IMR-90 (cell line): ENCODE results near the gene AGPAT3. TPM values are rescaled to one million over a fixed set of nuclear protein-coding genes. Genes with fewer than 3 reads are reported as not detected.

Source experiments
- ATAC-seq: fragments of 200-7000 bp; cut with Tn5 transposase; 2 replicates; pipeline ENCODE4 v1.9.1; 2020; ENCODE audit warnings: low read depth, mild to moderate bottlenecking, moderate library complexity
- BruUV-seq: library from RNA; stranded (reverse); fragments of 400-500 nt; replicated peaks from 2 replicates; lab custom pipeline; 2021; lab: Mats Ljungman, UMichigan
- CTCF ChIA-PET: fragments of 300-600 bp; formaldehyde crosslinking; extraction: SDS; loops from one replicate; lab custom pipeline; 2021; ENCODE audit warnings: antibody characterized with exemption; lab: Yijun Ruan, JAX
- POLR2A ChIA-PET: fragments of 300-600 bp; sonication (Branson Sonifier 250); formaldehyde crosslinking; loops from one replicate; lab custom pipeline; 2022; ENCODE audit warnings: antibody characterized with exemption; ENCODE audit not compliant: unreplicated experiment; lab: Charles Lee
- DNase-seq: peaks from one replicate; pipeline ENCODE4 v3.0.0; 2013
- H2AFZ ChIP-seq: replicated peaks from 2 replicates; pipeline ENCODE3; 2013; ENCODE audit warnings: low read length, mild to moderate bottlenecking; ENCODE audit not compliant: poor library complexity
- H2AK5ac ChIP-seq: 2 replicates; pipeline ENCODE4 v1.6.1; 2013; ENCODE audit warnings: low read depth, low read length, inconsistent platforms
- H2AK9ac ChIP-seq: replicated peaks from 2 replicates; pipeline ENCODE3; 2013; ENCODE audit warnings: mild to moderate bottlenecking, low read depth, low read length, moderate library complexity; ENCODE audit not compliant: poor library complexity
- H2BK120ac ChIP-seq: 2 replicates; pipeline ENCODE4 v1.6.1; 2013; ENCODE audit warnings: low read depth, low read length, inconsistent platforms
- H2BK15ac ChIP-seq: 3 replicates; pipeline ENCODE4 v1.6.1; 2013; ENCODE audit warnings: low read depth, low read length, inconsistent platforms
- H2BK20ac ChIP-seq: 2 replicates; pipeline ENCODE4 v1.6.1; 2013; ENCODE audit warnings: low read depth, mild to moderate bottlenecking, inconsistent platforms, low read length, moderate library complexity
- H2BK5ac ChIP-seq: 2 replicates; pipeline ENCODE4 v1.6.1; 2013; ENCODE audit warnings: mild to moderate bottlenecking, low read depth, low read length, inconsistent platforms; ENCODE audit not compliant: poor library complexity, severe bottlenecking
- H3K14ac ChIP-seq: replicated peaks from 2 replicates; pipeline ENCODE4 v1.6.1; 2013; ENCODE audit warnings: low read depth, low read length, inconsistent platforms
- H3K18ac ChIP-seq: 2 replicates; pipeline ENCODE4 v1.6.1; 2013; ENCODE audit warnings: low read depth, low read length, control low read depth
- H3K23ac ChIP-seq: 2 replicates; pipeline ENCODE4 v1.6.1; 2013; ENCODE audit warnings: low read depth, low read length, inconsistent platforms
- H3K27ac ChIP-seq: 2 replicates; pipeline ENCODE4 v1.5.1; 2013; ENCODE audit warnings: mild to moderate bottlenecking, control low read depth, low read length; ENCODE audit not compliant: insufficient read depth
- H3K27me3 ChIP-seq: 2 replicates; pipeline ENCODE4 v1.6.1; 2013; ENCODE audit warnings: low read length; ENCODE audit not compliant: control insufficient read depth, insufficient read depth
- H3K36me3 ChIP-seq: 2 replicates; pipeline ENCODE4 v1.6.1; 2013; ENCODE audit warnings: low read length, mixed read lengths; ENCODE audit not compliant: control insufficient read depth, insufficient read depth
- H3K4ac ChIP-seq: 2 replicates; pipeline ENCODE4 v1.6.1; 2013; ENCODE audit warnings: low read depth, low read length, inconsistent platforms
- H3K4me1 ChIP-seq: 2 replicates; pipeline ENCODE4 v1.6.1; 2013; ENCODE audit warnings: low read length, mixed read lengths; ENCODE audit not compliant: control insufficient read depth, insufficient read depth
- H3K4me2 ChIP-seq: 2 replicates; pipeline ENCODE4 v1.6.1; 2013; ENCODE audit warnings: low read depth, mild to moderate bottlenecking, control low read depth, low read length, moderate library complexity
- H3K4me3 ChIP-seq: 2 replicates; pipeline ENCODE4 v1.5.1; 2013; ENCODE audit warnings: low read depth, mild to moderate bottlenecking, control low read depth, low read length, moderate library complexity; ENCODE audit not compliant: insufficient read depth
- H3K56ac ChIP-seq: 2 replicates; pipeline ENCODE4 v1.6.1; 2013; ENCODE audit warnings: low read length, inconsistent platforms; ENCODE audit not compliant: insufficient read depth; ENCODE audit errors: extremely low read depth
- H3K79me1 ChIP-seq, 2 experiments: 2 replicates each; pipeline ENCODE4 v1.6.1; 2013; ENCODE audit warnings: low read length in 2 of 2, inconsistent platforms in 1 of 2, low read depth in 1 of 2
- H3K9ac ChIP-seq: 2 replicates; pipeline ENCODE4 v1.6.1; 2013; ENCODE audit warnings: low read depth, low read length, control low read depth
- H3K9me1 ChIP-seq: 2 replicates; pipeline ENCODE4 v1.6.1; 2013; ENCODE audit warnings: low read length, inconsistent platforms; ENCODE audit not compliant: insufficient read depth
- H3K9me3 ChIP-seq: 2 replicates; pipeline ENCODE4 v1.6.1; 2013; ENCODE audit warnings: low read length; ENCODE audit not compliant: control insufficient read depth, insufficient read depth
- H4K20me1 ChIP-seq: 2 replicates; pipeline ENCODE4 v1.6.1; 2013; ENCODE audit warnings: low read length, inconsistent platforms; ENCODE audit not compliant: insufficient read depth
- H4K5ac ChIP-seq: 2 replicates; pipeline ENCODE4 v1.6.1; 2013; ENCODE audit warnings: mild to moderate bottlenecking, low read depth, low read length, control low read depth
- H4K8ac ChIP-seq, 2 experiments: 2 replicates each; pipeline ENCODE4 v1.6.1; 2013; ENCODE audit warnings: low read depth in 2 of 2, low read length in 2 of 2, control low read depth in 1 of 2, inconsistent platforms in 1 of 2
- H4K91ac ChIP-seq: 2 replicates; pipeline ENCODE4 v1.6.1; 2013; ENCODE audit warnings: low read depth, low read length, inconsistent platforms; ENCODE audit not compliant: insufficient read depth
- BHLHE40 ChIP-seq: fragments of 150-350 bp; IDR thresholded peaks from 2 replicates; pipeline ENCODE4 v1.6.1; 2016; ENCODE audit warnings: mild to moderate bottlenecking, low read depth, low read length
- CHD1 ChIP-seq: IDR thresholded peaks from 2 replicates; pipeline ENCODE4 v1.6.1; 2012; ENCODE audit warnings: low read depth, low read length, improper control_type of control experiment
- MAFK ChIP-seq: IDR thresholded peaks from 2 replicates; pipeline ENCODE4 v1.6.1; 2012; ENCODE audit warnings: low read depth, low read length, improper control_type of control experiment
- MXI1 ChIP-seq: IDR thresholded peaks from 2 replicates; pipeline ENCODE4 v1.6.1; 2012; ENCODE audit warnings: low read depth, mild to moderate bottlenecking, low read length, moderate library complexity, borderline replicate concordance
- NFE2L2 ChIP-seq: fragments of 150-350 bp; IDR thresholded peaks from 2 replicates; pipeline ENCODE4 v1.6.1; 2016; ENCODE audit warnings: low read depth, mild to moderate bottlenecking, low read length
- POLR2A ChIP-seq: IDR thresholded peaks from 2 replicates; pipeline ENCODE4 v1.6.1; 2012; ENCODE audit warnings: mild to moderate bottlenecking, low read depth, low read length
- RCOR1 ChIP-seq: IDR thresholded peaks from 2 replicates; pipeline ENCODE4 v1.6.1; 2012; ENCODE audit warnings: mild to moderate bottlenecking, low read length, improper control_type of control experiment; ENCODE audit not compliant: insufficient replicate concordance
- RFX5 ChIP-seq: IDR thresholded peaks from 2 replicates; pipeline ENCODE4 v1.8.0; 2012; ENCODE audit warnings: low read depth, mild to moderate bottlenecking, low read length, moderate library complexity
- SMC3 ChIP-seq: fragments of 150-350 bp; IDR thresholded peaks from 2 replicates; pipeline ENCODE4 v1.6.1; 2016; ENCODE audit warnings: low read depth, mild to moderate bottlenecking, antibody characterized with exemption, low read length, moderate library complexity
- WGBS, 2 experiments: methylation state at CpG; one replicate each; pipeline versions ENCODE4 v1.1.5 to v1.1.7; 2013; ENCODE audit warnings: missing lambda C conversion rate in 2 of 2; ENCODE audit not compliant: insufficient read length in 1 of 2; ENCODE audit errors: extremely low coverage in 2 of 2; 5-methylcytosine and 5-hydroxymethylcytosine counted together
- dilution Hi-C: fragments of 300-500 bp; cut with HindIII; formaldehyde crosslinking; loops from one replicate; pipeline ENCODE4 v1.14.3; 2018; ENCODE audit warnings: low sequenced_read_pairs; ENCODE audit not compliant: unreplicated experiment
- in situ Hi-C: fragments of 300-500 bp; cut with MboI; formaldehyde crosslinking; loops from 3 replicates; pipeline ENCODE4 v1.14.3; 2019; ENCODE audit warnings: low sequenced_read_pairs, inconsistent platforms, mixed read lengths
- intact Hi-C: fragments of 100-400 bp; cut with micrococcal nuclease; formaldehyde crosslinking; loops from 2 replicates; pipeline ENCODE4 v1.10.0; 2022
- polyA plus RNA-seq, 3 experiments: library from polyadenylated mRNA; depleted of rRNA; stranded (reverse); fragments of >200 nt; gene quantifications; 2 replicates each; pipeline ENCODE4 v1.2.3, GENCODE V29; 2012; ENCODE audit warnings: low replicate concordance in 1 of 3
- total RNA-seq: library from RNA; depleted of rRNA; stranded (reverse); fragments of >200 nt; gene quantifications from 2 replicates; pipeline ENCODE4 v1.2.3, GENCODE V29; 2012
- TF ChIP-seq, protein P1 (sequence below): fragments of 150-350 bp; IDR thresholded peaks from 2 replicates; pipeline ENCODE4 v1.6.1; 2017; ENCODE audit warnings: mild to moderate bottlenecking, antibody characterized with exemption, low read length, low read depth

The AGPAT3 gene
- total and polyA plus RNA-seq, 2 of the 4 experiments (the other 2 are of a cell fraction): 27.1 to 38.7 TPM

DNA sequence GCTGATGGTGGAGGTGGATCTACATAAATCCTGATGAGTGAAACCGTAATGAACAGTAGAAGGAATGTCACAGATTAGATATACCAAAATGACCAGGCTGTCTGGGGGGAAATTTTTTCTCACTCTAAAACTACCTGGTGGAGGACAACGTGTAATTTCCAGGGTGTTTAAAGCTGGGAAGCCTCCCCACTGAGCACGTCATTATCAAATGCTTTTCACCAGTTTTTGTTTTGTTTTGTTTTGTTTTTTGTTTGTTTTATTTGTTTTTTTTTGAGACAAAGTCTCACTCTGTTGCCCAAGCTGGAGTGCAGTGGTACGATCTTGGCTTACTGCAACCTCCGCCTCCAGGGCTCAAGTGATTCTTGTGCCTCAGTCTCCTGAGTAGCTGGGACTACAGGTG is 11.6 kb downstream of the AGPAT3 start:
- Histone ChIP-seq H3K9me3 (no peaks in the 10 kb centered on the region), H2BK20ac (no peak overlapping the region), H2AK5ac (no peak overlapping the region), H2AFZ (no peak overlapping the region), H3K9ac (no peak overlapping the region), H4K91ac (no peak overlapping the region), H3K18ac (no peak overlapping the region), H3K9me1 (peaks cover 18% of the 10 kb centered on the region), H3K14ac (no peak overlapping the region), H3K4me3 (no peak overlapping the region), H3K56ac (no peak overlapping the region), H3K4me1 (0 out of 2 replicates have a peak, but pooled peaks cover 3% of the 10 kb centered on the region), H2BK5ac (no peak overlapping the region), H3K27ac (no peak overlapping the region), H3K36me3 (peaks cover 4% of the 10 kb centered on the region), H3K4me2 (no peak overlapping the region), H3K27me3 (no peaks in the 10 kb centered on the region), H3K23ac (no peak overlapping the region), H3K79me1 (peaks cover 33 to 74% of the 10 kb centered on the region in 2 experiments; a peak in 3 of 4 replicates), H4K20me1 (peaks cover 55% of the 10 kb centered on the region), H3K4ac (no peak overlapping the region), H4K8ac (no peak overlapping the region), H2BK15ac (no peak overlapping the region), H2AK9ac (no peak overlapping the region), H2BK120ac (no peak overlapping the region), H4K5ac (no peak overlapping the region)
- no CpG with 5 or more reads among the region's 5 CpGs for WGBS, 2 experiments
- DNase-seq: no peak
- no peak for TF ChIP-seq BHLHE40
- TF ChIP-seq SMC3: no peak
- no peak for TF ChIP-seq MXI1
- TF ChIP-seq MAFK: no peak
- TF ChIP-seq, protein P1, sequence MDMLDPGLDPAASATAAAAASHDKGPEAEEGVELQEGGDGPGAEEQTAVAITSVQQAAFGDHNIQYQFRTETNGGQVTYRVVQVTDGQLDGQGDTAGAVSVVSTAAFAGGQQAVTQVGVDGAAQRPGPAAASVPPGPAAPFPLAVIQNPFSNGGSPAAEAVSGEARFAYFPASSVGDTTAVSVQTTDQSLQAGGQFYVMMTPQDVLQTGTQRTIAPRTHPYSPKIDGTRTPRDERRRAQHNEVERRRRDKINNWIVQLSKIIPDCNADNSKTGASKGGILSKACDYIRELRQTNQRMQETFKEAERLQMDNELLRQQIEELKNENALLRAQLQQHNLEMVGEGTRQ: no peak
- no peak for TF ChIP-seq CHD1
- no peak for TF ChIP-seq POLR2A
- TF ChIP-seq RFX5: no peak
- TF ChIP-seq NFE2L2: no peak
- TF ChIP-seq RCOR1: no peak
- intact Hi-C loops (no loop called here), dilution Hi-C loops (no loop called here), in situ Hi-C loops (no loop called here)
- POLR2A ChIA-PET: no interaction called here
- ATAC-seq: no peak
- no TSS peak for BruUV-seq
- CTCF ChIA-PET: no interaction called here
